Measurements from ENCODE around the gene NTRK3. TPM values are rescaled to one million over a fixed set of nuclear protein-coding genes. Genes with fewer than 3 reads are reported as not detected.

NTRK3 gene
- polyA plus RNA-seq, 1 donor (not counting 4 experiments of a cell fraction or from before 2014, with no cell fraction given), result not detected

DNA sequence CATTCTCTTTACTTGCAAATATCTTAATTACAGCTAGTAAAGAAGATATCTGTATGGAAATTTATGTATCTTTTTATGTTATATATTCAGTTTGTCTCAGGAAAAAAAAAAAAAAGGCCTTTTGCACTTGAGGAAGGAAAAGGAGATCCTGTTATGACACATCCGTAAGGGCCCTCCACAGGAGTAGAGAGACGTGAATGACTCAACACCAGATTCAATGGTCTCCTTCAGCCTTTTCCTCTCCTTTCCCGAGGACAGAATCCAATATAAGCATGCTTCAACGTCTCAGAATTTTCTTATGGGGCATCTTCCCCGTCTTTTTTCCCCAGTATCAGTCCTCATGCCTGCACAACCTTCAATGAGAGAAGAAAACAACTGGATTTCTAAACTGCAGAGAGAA lies 340.3 kb downstream of the NTRK3 start:
- DNase-seq (ENCODE audit: low read depth, low spot score) (no peak), FAIRE-seq (no peak)
- Histone ChIP-seq H3K4me3 (ENCODE audit: control insufficient read depth in 2 of 3, extremely low read depth in 1 of 3, insufficient read depth in 2 of 3, low read depth in 1 of 3, low read length in 3 of 3) (no peak overlapping the region), H3K9ac (ENCODE audit: control insufficient read depth, extremely low read depth, insufficient read depth, low read length) (no peak overlapping the region), H4K20me1 (ENCODE audit: control insufficient read depth, extremely low read depth, insufficient read depth, low read length) (no peaks in the 10 kb centered on the region), H3K9me1 (ENCODE audit: control insufficient read depth, extremely low read depth, insufficient read depth, low read length) (no peaks in the 10 kb centered on the region), H3K36me3 (ENCODE audit: control insufficient read depth in 2 of 2, extremely low read depth in 1 of 2, insufficient read depth in 2 of 2, low read length in 2 of 2) (no peaks in the 10 kb centered on the region), H3K27me3 (ENCODE audit: control insufficient read depth, extremely low read depth, insufficient read depth, low read length) (no peaks in the 10 kb centered on the region), H3K4me1 (ENCODE audit: control insufficient read depth, extremely low read depth, insufficient read depth, low read length) (no peaks in the 10 kb centered on the region), H3K4me2 (ENCODE audit: control insufficient read depth, extremely low read depth, insufficient read depth, low read depth, low read length) (no peak overlapping the region), H3K79me2 (ENCODE audit: control insufficient read depth, insufficient read depth, low read length) (no peaks in the 10 kb centered on the region), H3K27ac (ENCODE audit: control insufficient read depth, insufficient read depth, low read length) (no peak overlapping the region), H2AFZ (ENCODE audit: control insufficient read depth, low read length) (no peak overlapping the region), H3K9me3 (ENCODE audit: control insufficient read depth, low read depth, low read length) (no peaks in the 10 kb centered on the region)
- dilution Hi-C loops (cut with MboI; ENCODE audit: extremely low pct_ligation_motif_present, low sequenced_read_pairs), result no loop called here
- TF ChIP-seq, protein P1, sequence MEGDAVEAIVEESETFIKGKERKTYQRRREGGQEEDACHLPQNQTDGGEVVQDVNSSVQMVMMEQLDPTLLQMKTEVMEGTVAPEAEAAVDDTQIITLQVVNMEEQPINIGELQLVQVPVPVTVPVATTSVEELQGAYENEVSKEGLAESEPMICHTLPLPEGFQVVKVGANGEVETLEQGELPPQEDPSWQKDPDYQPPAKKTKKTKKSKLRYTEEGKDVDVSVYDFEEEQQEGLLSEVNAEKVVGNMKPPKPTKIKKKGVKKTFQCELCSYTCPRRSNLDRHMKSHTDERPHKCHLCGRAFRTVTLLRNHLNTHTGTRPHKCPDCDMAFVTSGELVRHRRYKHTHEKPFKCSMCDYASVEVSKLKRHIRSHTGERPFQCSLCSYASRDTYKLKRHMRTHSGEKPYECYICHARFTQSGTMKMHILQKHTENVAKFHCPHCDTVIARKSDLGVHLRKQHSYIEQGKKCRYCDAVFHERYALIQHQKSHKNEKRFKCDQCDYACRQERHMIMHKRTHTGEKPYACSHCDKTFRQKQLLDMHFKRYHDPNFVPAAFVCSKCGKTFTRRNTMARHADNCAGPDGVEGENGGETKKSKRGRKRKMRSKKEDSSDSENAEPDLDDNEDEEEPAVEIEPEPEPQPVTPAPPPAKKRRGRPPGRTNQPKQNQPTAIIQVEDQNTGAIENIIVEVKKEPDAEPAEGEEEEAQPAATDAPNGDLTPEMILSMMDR (optimal IDR thresholded peaks at IDR 0.05 in 1 of 3, IDR thresholded peaks at IDR 0.05 in 1 of 3, conservative IDR thresholded peaks at IDR 0.05 in 1 of 3; ENCODE audit: extremely low read depth in 1 of 3, insufficient read depth in 2 of 3, low read length in 3 of 3), result no peak
- TF ChIP-seq EZH2 (IDR thresholded peaks at IDR 0.05; ENCODE audit: low read length), result no peak

DNA sequence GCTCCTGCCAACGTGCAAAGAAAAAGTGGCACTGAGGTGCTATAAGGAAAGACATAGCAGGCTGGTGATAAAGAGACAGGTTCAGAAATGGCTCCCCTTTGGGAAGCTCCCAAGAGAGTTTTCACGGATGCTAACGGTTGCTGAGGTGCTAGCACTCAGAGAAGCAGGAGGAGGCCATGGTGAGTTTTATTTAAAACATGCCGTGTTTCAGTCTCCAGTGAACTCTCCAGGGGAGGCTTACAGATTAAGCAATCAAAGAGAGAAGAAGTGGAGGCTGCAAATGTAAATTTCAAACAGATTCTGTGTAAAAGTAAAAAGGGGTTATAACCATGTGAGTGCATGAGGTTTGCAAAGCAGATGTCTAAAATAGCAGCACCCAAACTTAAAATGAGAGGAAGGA lies 346.2 kb downstream of the NTRK3 start:
- Histone ChIP-seq H3K9ac (ENCODE audit: control insufficient read depth, extremely low read depth, insufficient read depth, low read length) (no peak overlapping the region), H2AFZ (ENCODE audit: control insufficient read depth, low read length) (no peak overlapping the region), H3K4me2 (ENCODE audit: control insufficient read depth, extremely low read depth, insufficient read depth, low read depth, low read length) (no peak overlapping the region), H3K36me3 (ENCODE audit: control insufficient read depth in 2 of 2, extremely low read depth in 1 of 2, insufficient read depth in 2 of 2, low read length in 2 of 2) (no peaks in the 10 kb centered on the region), H3K9me3 (ENCODE audit: control insufficient read depth, low read depth, low read length) (no peaks in the 10 kb centered on the region), H3K4me3 (ENCODE audit: control insufficient read depth in 2 of 3, extremely low read depth in 1 of 3, insufficient read depth in 2 of 3, low read depth in 1 of 3, low read length in 3 of 3) (no peak overlapping the region), H3K27me3 (ENCODE audit: control insufficient read depth, extremely low read depth, insufficient read depth, low read length) (no peaks in the 10 kb centered on the region), H3K27ac (ENCODE audit: control insufficient read depth, insufficient read depth, low read length) (no peak overlapping the region), H3K9me1 (ENCODE audit: control insufficient read depth, extremely low read depth, insufficient read depth, low read length) (no peaks in the 10 kb centered on the region), H3K79me2 (ENCODE audit: control insufficient read depth, insufficient read depth, low read length) (no peaks in the 10 kb centered on the region), H3K4me1 (ENCODE audit: control insufficient read depth, extremely low read depth, insufficient read depth, low read length) (no peaks in the 10 kb centered on the region), H4K20me1 (ENCODE audit: control insufficient read depth, extremely low read depth, insufficient read depth, low read length) (no peaks in the 10 kb centered on the region)
- DNase-seq (ENCODE audit: low read depth, low spot score), result no peak
- no peak for FAIRE-seq
- no peak for TF ChIP-seq EZH2 (IDR thresholded peaks at IDR 0.05; ENCODE audit: low read length)
- TF ChIP-seq, protein P1 (optimal IDR thresholded peaks at IDR 0.05 in 1 of 3, IDR thresholded peaks at IDR 0.05 in 1 of 3, conservative IDR thresholded peaks at IDR 0.05 in 1 of 3; ENCODE audit: extremely low read depth in 1 of 3, insufficient read depth in 2 of 3, low read length in 3 of 3), result no peak
- dilution Hi-C loops (cut with MboI; ENCODE audit: extremely low pct_ligation_motif_present, low sequenced_read_pairs), result no loop called here
